Endothelial cell of umbilical vein (primary cell): ENCODE measurements around the gene CNGB1. TPM values are rescaled to one million over a fixed set of nuclear protein-coding genes. Genes with fewer than 3 reads are reported as not detected.

Experiments
- BruUV-seq: library from RNA; stranded (reverse); fragments of 400-500 nt; replicated peaks from 2 replicates; lab custom pipeline; 2021; lab: Mats Ljungman, UMichigan
- CTCF ChIA-PET: fragments of 300-600, 350-600 bp; sonication (Branson Sonifier 250); formaldehyde crosslinking; loops from one replicate; lab custom pipeline; 2021; ENCODE audit warnings: antibody characterized with exemption, inconsistent platforms; lab: Charles Lee
- POLR2A ChIA-PET: fragments of 300-600, 350-600 bp; sonication (Branson Sonifier 250); formaldehyde crosslinking; loops from one replicate; lab custom pipeline; 2021; ENCODE audit warnings: antibody characterized with exemption, inconsistent platforms; lab: Charles Lee
- DNase-seq: peaks from one replicate; pipeline ENCODE4 v3.0.0-alpha.2; 2011; ENCODE audit warnings: low read depth, low spot score
- FAIRE-seq: peaks from 2 replicates; lab custom pipeline; 2011; peaks lifted over from hg19 to GRCh38; lab: Jason Lieb, UNC
- H2AFZ ChIP-seq: 2 replicates; pipeline ENCODE4 v1.6.0; 2012; ENCODE audit warnings: low read depth, low read length, control low read depth, inconsistent platforms
- H3K27ac ChIP-seq: 2 replicates; pipeline ENCODE4 v1.5.1; 2011; ENCODE audit warnings: low read depth, mild to moderate bottlenecking, control low read depth, low read length, moderate library complexity; ENCODE audit not compliant: insufficient read depth
- H3K27me3 ChIP-seq, 2 experiments: 2 replicates each; pipeline versions ENCODE4 v1.6.0 to v1.6.1; 2011; ENCODE audit warnings: low read length in 2 of 2, mixed read lengths in 1 of 2; ENCODE audit not compliant: control insufficient read depth in 2 of 2, insufficient read depth in 2 of 2
- H3K36me3 ChIP-seq, 2 experiments: 2 replicates in 1 of 2; 3 replicates in 1 of 2; pipeline ENCODE4 v1.5.1; 2011; ENCODE audit warnings: low read length in 2 of 2, mild to moderate bottlenecking in 1 of 2, moderate library complexity in 1 of 2; ENCODE audit not compliant: control insufficient read depth in 2 of 2, insufficient read depth in 2 of 2; ENCODE audit errors: extremely low read depth in 1 of 2
- H3K4me1 ChIP-seq: 3 replicates; pipeline ENCODE4 v1.5.1; 2011; ENCODE audit warnings: mild to moderate bottlenecking, low read length; ENCODE audit not compliant: control insufficient read depth, insufficient read depth; ENCODE audit errors: extremely low read depth
- H3K4me2 ChIP-seq: 2 replicates; pipeline ENCODE4 v1.6.1; 2011; ENCODE audit warnings: low read length, control low read depth, mixed read lengths; ENCODE audit not compliant: insufficient read depth
- H3K4me3 ChIP-seq, 3 experiments: fragments of 200-600 bp in 1 of 3; sonication (generic), shearing (Covaris generic) in 1 of 3; replicated peaks in 1 of 3; 2 replicates each; pipeline ENCODE4 v1.5.1; 2011 to 2016; ENCODE audit warnings: control low read depth in 3 of 3, low read length in 3 of 3, mild to moderate bottlenecking in 2 of 3, inconsistent platforms in 1 of 3, low read depth in 1 of 3, moderate library complexity in 1 of 3; ENCODE audit not compliant: insufficient read depth in 1 of 3
- H3K79me2 ChIP-seq: 2 replicates; pipeline ENCODE4 v1.6.0; 2012; ENCODE audit warnings: low read length, inconsistent platforms; ENCODE audit not compliant: control insufficient read depth, insufficient read depth
- H3K9ac ChIP-seq: replicated peaks from 2 replicates; pipeline ENCODE3; 2011; ENCODE audit warnings: low read length, control low read depth; ENCODE audit not compliant: insufficient read depth; ENCODE audit errors: extremely low read depth
- H3K9me1 ChIP-seq: replicated peaks from 3 replicates; pipeline ENCODE4 v1.6.0; 2011; ENCODE audit warnings: mild to moderate bottlenecking, low read length; ENCODE audit not compliant: control insufficient read depth, insufficient read depth; ENCODE audit errors: extremely low read depth
- H3K9me3 ChIP-seq: replicated peaks from 2 replicates; pipeline ENCODE4 v1.5.1; 2012; ENCODE audit warnings: low read length, inconsistent platforms; ENCODE audit not compliant: control insufficient read depth, insufficient read depth
- H4K20me1 ChIP-seq: replicated peaks from 2 replicates; pipeline ENCODE3; 2011; ENCODE audit warnings: mild to moderate bottlenecking, low read length; ENCODE audit not compliant: control insufficient read depth, insufficient read depth; ENCODE audit errors: extremely low read depth
- CTCF ChIP-seq, 2 donors: IDR thresholded peaks; 1 replicate in 1 of 2; 2 replicates in 1 of 2; pipeline ENCODE4 v1.5.1; 2011; ENCODE audit warnings: low read length in 2 of 2, mild to moderate bottlenecking in 2 of 2, moderate library complexity in 2 of 2, control low read depth in 1 of 2, inconsistent platforms in 1 of 2, low read depth in 1 of 2; ENCODE audit not compliant: insufficient read depth in 1 of 2; ENCODE audit errors: extremely low read depth in 1 of 2
- EZH2 ChIP-seq: IDR thresholded peaks from 2 replicates; pipeline ENCODE4 v1.6.1; 2012; ENCODE audit warnings: borderline replicate concordance, low read depth, mild to moderate bottlenecking, moderate library complexity, low read length, inconsistent platforms; ENCODE audit not compliant: severe bottlenecking
- FOS ChIP-seq: IDR thresholded peaks from 2 replicates; pipeline ENCODE4 v1.6.1; 2011; ENCODE audit warnings: mild to moderate bottlenecking, low read length, moderate library complexity, borderline replicate concordance; ENCODE audit not compliant: insufficient read depth
- GATA2 ChIP-seq: IDR thresholded peaks from 2 replicates; pipeline ENCODE4 v1.7.0; 2011; ENCODE audit warnings: low read depth, mild to moderate bottlenecking, moderate library complexity, mixed read lengths, low read length; ENCODE audit not compliant: insufficient read length, insufficient read depth
- JUN ChIP-seq: IDR thresholded peaks from 2 replicates; pipeline ENCODE4 v1.6.1; 2011; ENCODE audit warnings: borderline replicate concordance, low read depth; ENCODE audit not compliant: insufficient read length, insufficient read depth
- MAX ChIP-seq: IDR thresholded peaks from 2 replicates; pipeline ENCODE4 v1.6.1; 2011; ENCODE audit not compliant: insufficient read depth, insufficient read length
- MYC ChIP-seq: IDR thresholded peaks from one replicate; pipeline ENCODE4 v1.6.1; 2011; ENCODE audit warnings: mild to moderate bottlenecking, low read depth, low read length
- POLR2A ChIP-seq: IDR thresholded peaks from 2 replicates; pipeline ENCODE4 v1.6.1; 2012; ENCODE audit warnings: low read depth, mild to moderate bottlenecking, control low read depth, low read length
- POLR2AphosphoS5 ChIP-seq: IDR thresholded peaks from 2 replicates; pipeline ENCODE4 v1.6.1; 2012; ENCODE audit warnings: low read depth, mild to moderate bottlenecking, control low read depth, low read length, moderate library complexity; ENCODE audit not compliant: insufficient read depth
- dilution Hi-C: fragments of 300-500 bp; cut with MboI; formaldehyde crosslinking; loops from one replicate; pipeline ENCODE4 v1.15.0; 2019; ENCODE audit warnings: low sequenced_read_pairs; ENCODE audit not compliant: extremely low pct_ligation_motif_present
- intact Hi-C: fragments of 100-400 bp; cut with micrococcal nuclease; formaldehyde crosslinking; loops from one replicate; pipeline ENCODE4 v1.10.0; 2022
- polyA plus RNA-seq, 4 experiments: library from polyadenylated mRNA; depleted of rRNA in 3 of 4; stranded (reverse) in 3 of 4; unstranded in 1 of 4; fragments of >200 nt; gene quantifications; 2 replicates each; pipeline versions ENCODE4 v1.2.1 to v1.2.3, GENCODE V29; 2011 to 2012; ENCODE audit warnings: missing spikeins in 1 of 4
- total RNA-seq: library from RNA; stranded (reverse); gene quantifications from 2 replicates; pipeline ENCODE4 v1.2.3, GENCODE V29; 2021

The CNGB1 gene
- total and polyA plus RNA-seq, 2 donors (not counting 3 experiments of a cell fraction or from before 2014, with no cell fraction given): not detected

- POLR2A ChIA-PET: no interaction called here
- no TSS peak for BruUV-seq
- Histone ChIP-seq H3K9me1 (no peaks in the 10 kb centered on the region), H3K4me3 (no peak overlapping the region), H3K9me3 (no peaks in the 10 kb centered on the region), H3K79me2 (peaks cover 4% of the 10 kb centered on the region), H3K27ac (no peak overlapping the region), H3K4me1 (peaks cover 17% of the 10 kb centered on the region), H3K36me3 (peaks cover 0 to 2% of the 10 kb centered on the region in 2 experiments), H3K9ac (no peak overlapping the region), H3K4me2 (no peak overlapping the region), H2AFZ (no peak overlapping the region), H4K20me1 (no peaks in the 10 kb centered on the region), H3K27me3 (no peaks in the 10 kb centered on the region)
- CTCF ChIA-PET: interaction anchor here (2.4 to 3.5 kb wide), 3 partner anchors 96 to 119 kb away, joined by 9 to 36 read pairs (median 27); no protein-coding TSS in a partner anchor
- TF ChIP-seq POLR2A (no peak), GATA2 (no peak), JUN (no peak), EZH2 (no peak)
- no peak for DNase-seq
- dilution Hi-C loops (no loop called here), intact Hi-C loops (loop anchor here (5.0 kb wide), 1 partner anchor 355 kb away; no protein-coding TSS in a partner anchor)
- no peak for FAIRE-seq
Measured at GRCh38 chr16:58002416-58002800, 31.5 kb upstream of the CNGB1 start.

- no peak for FAIRE-seq
- H4K20me1 ChIP-seq: no peaks in the 10 kb centered on the region
- H3K79me2 ChIP-seq: peaks cover 4% of the 10 kb centered on the region
- peak overlapping the region; percentile 98 for H2AFZ ChIP-seq
- H3K9ac ChIP-seq: no peak overlapping the region
- TF ChIP-seq FOS (no peak), MYC (no peak), EZH2 (no peak), MAX (no peak), CTCF (IDR thresholded peaks at IDR 0.05; ENCODE audit: extremely low read depth in 1 of 2, insufficient read depth in 1 of 2, low read depth in 1 of 2, low read length in 2 of 2) (no peak), POLR2AphosphoS5 (no peak), JUN (no peak), GATA2 (no peak), POLR2A (no peak)
- H3K4me1 ChIP-seq: peaks cover 17% of the 10 kb centered on the region
- H3K9me3 ChIP-seq: no peaks in the 10 kb centered on the region
- no peak overlapping the region for H3K27ac ChIP-seq
- H3K4me2 ChIP-seq: peak overlapping the region; percentile 80
- dilution Hi-C loops: no loop called here
- BruUV-seq: TSS peak; percentile 14
- H3K4me3 ChIP-seq: peak overlapping the region; percentile 68 to 90 (median 85)
- no peak for DNase-seq
- ChIA-PET POLR2A (no interaction called here), CTCF (interaction anchor here (0.7 to 3.5 kb wide), 10 partner anchors 13 to 411 kb away, joined by 3 to 36 read pairs (median 6); no protein-coding TSS in a partner anchor)
- no peaks in the 10 kb centered on the region for H3K9me1 ChIP-seq
- intact Hi-C loops: loop anchor here (1.0 to 5.0 kb wide), 6 partner anchors 17 to 411 kb away; no protein-coding TSS in a partner anchor
- H3K36me3 ChIP-seq: peaks cover 2% of the 10 kb centered on the region in 2 experiments
- H3K27me3 ChIP-seq: no peaks in the 10 kb centered on the region
Measured at GRCh38 chr16:58001781-58002415, 31.0 kb upstream of the CNGB1 start.
